ENCODE data around the gene ARMC9.

- TF ChIP-seq POLR2A (IDR thresholded peaks at IDR 0.05) (no peak), EP300 (IDR thresholded peaks at IDR 0.05; ENCODE audit: low read depth) (no peak)
Observed at GRCh38 chr2:231250698-231251097, 52.3 kb downstream of the ARMC9 start.
